ENCODE measurements around the gene CPNE6.

The CPNE6 gene

GRCh38 chr14:24072881-24073877 lies 1.8 kb downstream of the CPNE6 start:
- ChIA-PET POLR2A (ENCODE audit: low non-redundant PET) (no interaction called here), CTCF (interaction anchor here (0.6 kb wide), 1 partner anchor 13 kb away, joined by 3 read pairs; no protein-coding TSS in a partner anchor)
- H3K27ac ChIP-seq, result no peak overlapping the region
- no peak for DNase-seq (ENCODE audit: low spot score)
- TF ChIP-seq, protein P1, sequence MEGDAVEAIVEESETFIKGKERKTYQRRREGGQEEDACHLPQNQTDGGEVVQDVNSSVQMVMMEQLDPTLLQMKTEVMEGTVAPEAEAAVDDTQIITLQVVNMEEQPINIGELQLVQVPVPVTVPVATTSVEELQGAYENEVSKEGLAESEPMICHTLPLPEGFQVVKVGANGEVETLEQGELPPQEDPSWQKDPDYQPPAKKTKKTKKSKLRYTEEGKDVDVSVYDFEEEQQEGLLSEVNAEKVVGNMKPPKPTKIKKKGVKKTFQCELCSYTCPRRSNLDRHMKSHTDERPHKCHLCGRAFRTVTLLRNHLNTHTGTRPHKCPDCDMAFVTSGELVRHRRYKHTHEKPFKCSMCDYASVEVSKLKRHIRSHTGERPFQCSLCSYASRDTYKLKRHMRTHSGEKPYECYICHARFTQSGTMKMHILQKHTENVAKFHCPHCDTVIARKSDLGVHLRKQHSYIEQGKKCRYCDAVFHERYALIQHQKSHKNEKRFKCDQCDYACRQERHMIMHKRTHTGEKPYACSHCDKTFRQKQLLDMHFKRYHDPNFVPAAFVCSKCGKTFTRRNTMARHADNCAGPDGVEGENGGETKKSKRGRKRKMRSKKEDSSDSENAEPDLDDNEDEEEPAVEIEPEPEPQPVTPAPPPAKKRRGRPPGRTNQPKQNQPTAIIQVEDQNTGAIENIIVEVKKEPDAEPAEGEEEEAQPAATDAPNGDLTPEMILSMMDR (conservative IDR thresholded peaks at IDR 0.05; ENCODE audit: low read depth), result no peak

GRCh38 chr14:24074625-24075484 lies 3.5 kb downstream of the CPNE6 start:
- CTCF ChIA-PET, result interaction anchor here (0.6 to 1.2 kb wide), 2 partner anchors 17 to 503 kb away, joined by 5 to 7 read pairs; no protein-coding TSS in a partner anchor
- H3K27ac ChIP-seq, result no peak overlapping the region

DNA sequence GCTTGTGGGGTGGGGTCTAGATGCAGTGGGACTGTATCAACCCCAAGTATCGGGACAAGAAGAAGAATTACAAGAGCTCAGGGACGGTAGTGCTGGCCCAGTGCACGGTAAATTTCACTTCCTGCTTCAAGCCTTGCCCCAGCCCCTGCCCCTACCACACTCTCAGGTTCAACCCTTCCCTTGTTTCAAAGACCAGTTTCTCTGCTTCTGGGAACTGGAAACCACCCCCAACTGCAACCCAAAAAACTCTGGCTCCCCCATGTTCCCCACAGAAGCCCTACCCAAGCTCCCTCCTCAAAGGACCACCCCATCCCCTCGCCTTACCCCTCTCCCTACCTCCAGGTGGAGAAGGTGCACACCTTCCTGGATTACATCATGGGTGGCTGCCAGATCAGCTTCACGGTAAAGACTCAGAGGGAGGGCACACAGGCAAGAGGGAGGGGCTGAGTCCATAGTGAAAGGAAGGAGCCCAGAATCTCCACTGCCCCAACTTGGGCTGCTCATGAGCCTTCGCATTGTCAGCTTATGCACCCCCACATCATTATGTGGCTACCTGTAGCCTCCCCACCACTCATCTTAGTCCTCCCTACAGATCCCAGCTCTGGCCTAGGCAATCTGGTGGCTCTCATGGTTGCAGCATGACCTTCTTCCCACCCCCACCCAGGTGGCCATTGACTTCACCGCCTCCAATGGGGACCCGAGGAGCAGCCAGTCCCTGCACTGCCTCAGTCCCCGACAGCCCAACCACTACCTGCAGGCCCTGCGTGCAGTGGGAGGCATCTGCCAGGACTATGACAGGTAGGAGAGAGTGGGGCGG lies 4.3 kb downstream of the CPNE6 start:
- H3K27ac ChIP-seq, result no peak overlapping the region
- no peak for DNase-seq (ENCODE audit: low spot score)
- ChIA-PET CTCF (interaction anchor here (0.6 to 1.5 kb wide), 3 partner anchors 18 to 504 kb away, joined by 4 to 7 read pairs (median 4); partner anchors contain the start of gene PCK2), POLR2A (ENCODE audit: low non-redundant PET) (interaction anchor here (0.5 kb wide), 1 partner anchor 19 kb away, joined by 5 read pairs; no protein-coding TSS in a partner anchor)
- TF ChIP-seq, protein P1 (conservative IDR thresholded peaks at IDR 0.05; ENCODE audit: low read depth), result no peak

More at GRCh38 chr14:24074625-24075484, 3.5 kb downstream of the CPNE6 start:
- POLR2A ChIA-PET (ENCODE audit: low non-redundant PET), result no interaction called here
- TF ChIP-seq, protein P1 (conservative IDR thresholded peaks at IDR 0.05; ENCODE audit: low read depth), result no peak
- DNase-seq (ENCODE audit: low spot score), result no peak

DNA sequence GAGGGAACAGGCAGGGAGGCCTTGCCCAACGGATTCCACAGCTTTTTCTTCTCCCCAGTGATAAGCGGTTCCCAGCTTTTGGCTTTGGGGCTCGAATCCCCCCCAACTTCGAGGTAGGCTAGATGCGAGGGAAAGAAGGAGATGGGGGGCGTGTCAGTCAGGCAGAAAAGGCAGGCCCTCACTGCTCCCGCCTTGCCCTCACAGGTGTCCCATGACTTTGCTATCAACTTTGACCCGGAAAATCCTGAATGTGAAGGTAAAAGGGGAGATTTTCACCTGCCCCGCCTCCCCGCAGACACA lies 4.9 kb downstream of the CPNE6 start:
- ChIA-PET POLR2A (ENCODE audit: low non-redundant PET) (interaction anchor here (0.5 kb wide), 1 partner anchor 19 kb away, joined by 5 read pairs; no protein-coding TSS in a partner anchor), CTCF (interaction anchor here (1.0 to 1.5 kb wide), 2 partner anchors 17 to 33 kb away, joined by 4 read pairs; partner anchors contain the start of gene PCK2)
- H3K27ac ChIP-seq, result no peak overlapping the region
- DNase-seq (ENCODE audit: low spot score), result no peak
- TF ChIP-seq, protein P1 (conservative IDR thresholded peaks at IDR 0.05; ENCODE audit: low read depth), result no peak

DNA sequence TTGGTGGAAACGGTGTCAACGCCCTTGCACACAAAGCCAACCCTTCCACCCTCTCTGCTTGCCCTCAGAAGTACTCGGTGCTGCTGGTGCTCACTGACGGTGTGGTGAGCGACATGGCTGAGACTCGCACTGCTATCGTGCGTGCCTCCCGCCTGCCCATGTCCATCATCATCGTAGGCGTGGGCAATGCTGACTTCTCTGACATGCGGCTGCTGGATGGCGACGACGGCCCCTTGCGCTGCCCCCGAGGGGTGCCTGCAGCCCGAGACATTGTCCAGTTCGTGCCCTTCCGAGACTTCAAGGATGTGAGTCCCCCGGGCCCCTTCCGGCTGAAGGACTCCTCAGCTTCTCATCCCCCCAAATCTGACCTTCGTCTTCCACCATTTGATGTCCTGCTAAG lies 5.7 kb downstream of the CPNE6 start:
- ChIA-PET POLR2A (ENCODE audit: low non-redundant PET) (no interaction called here), CTCF (interaction anchor here (1.5 kb wide), 1 partner anchor 32 kb away, joined by 4 read pairs; no protein-coding TSS in a partner anchor)
- no peak for DNase-seq (ENCODE audit: low spot score)
- H3K27ac ChIP-seq, result no peak overlapping the region
- TF ChIP-seq, protein P1 (conservative IDR thresholded peaks at IDR 0.05; ENCODE audit: low read depth), result no peak
